SK-N-SH (cell line): Measurements from ENCODE around the gene ZBTB4.
"Not testable (repeated sequence)": the region's sequence is repeated elsewhere in the genome, so short reads cannot be mapped to it uniquely, and the experiment has no call there.

Experiments
- EP300 ChIP-seq, 2 experiments: IDR thresholded peaks; 2 replicates each; pipeline versions ENCODE4 v1.4.0 to v1.6.1; 2012; ENCODE audit warnings: borderline replicate concordance in 1 of 2, low read depth in 1 of 2, low read length in 1 of 2
- EZH2phosphoT487 ChIP-seq: fragments of 200-600 bp; sonication (generic); IDR thresholded peaks from 2 replicates; pipeline ENCODE4 v1.6.1; 2017; ENCODE audit warnings: low read depth, mixed run types, mild to moderate bottlenecking, antibody characterized with exemption, moderate library complexity, borderline replicate concordance
- GATA2 ChIP-seq: sonication (generic); formaldehyde crosslinking; IDR thresholded peaks from 2 replicates; pipeline ENCODE4 v1.5.0; 2020; ENCODE audit warnings: mild to moderate bottlenecking, missing genetic modification reagents
- NFIC ChIP-seq: IDR thresholded peaks from 2 replicates; pipeline ENCODE4 v1.4.0; 2012; ENCODE audit warnings: borderline replicate concordance
- POLR2AphosphoS5 ChIP-seq: IDR thresholded peaks from 2 replicates; pipeline ENCODE4 v1.6.1; 2012; ENCODE audit warnings: low read depth, low read length
- RFX5 ChIP-seq: IDR thresholded peaks from 2 replicates; pipeline ENCODE4 v1.6.1; 2012; ENCODE audit warnings: mild to moderate bottlenecking, improper control_type of control experiment, low read length
- TEAD4 ChIP-seq: IDR thresholded peaks from 2 replicates; pipeline ENCODE4 v1.4.0; 2012; ENCODE audit warnings: mild to moderate bottlenecking, borderline replicate concordance; ENCODE audit not compliant: insufficient read depth
- TF ChIP-seq, protein P1 (sequence below): fragments of 200-600 bp; sonication (generic); IDR thresholded peaks from 2 replicates; pipeline ENCODE4 v1.6.1; 2017; ENCODE audit warnings: antibody characterized with exemption, mild to moderate bottlenecking, moderate library complexity
- TF ChIP-seq, protein P2 (sequence below): fragments of 150-350 bp; IDR thresholded peaks from 2 replicates; pipeline ENCODE4 v1.6.1; 2016; ENCODE audit warnings: mild to moderate bottlenecking, low read depth, low read length
- TF ChIP-seq, protein P3 (sequence below): IDR thresholded peaks from 2 replicates; pipeline ENCODE4 v1.4.0; 2012; ENCODE audit warnings: low read depth, borderline replicate concordance
- TF ChIP-seq, protein P4 (sequence below): IDR thresholded peaks from 2 replicates; pipeline ENCODE4 v1.6.1; 2012; ENCODE audit warnings: mild to moderate bottlenecking, low read depth, low read length, moderate library complexity
- TF ChIP-seq, protein P5 (sequence below): IDR thresholded peaks from 2 replicates; pipeline ENCODE4 v1.4.0; 2012; ENCODE audit warnings: low read depth, borderline replicate concordance
- TF ChIP-seq, protein P6 (sequence below): IDR thresholded peaks from 2 replicates; pipeline ENCODE4; 2012

DNA sequence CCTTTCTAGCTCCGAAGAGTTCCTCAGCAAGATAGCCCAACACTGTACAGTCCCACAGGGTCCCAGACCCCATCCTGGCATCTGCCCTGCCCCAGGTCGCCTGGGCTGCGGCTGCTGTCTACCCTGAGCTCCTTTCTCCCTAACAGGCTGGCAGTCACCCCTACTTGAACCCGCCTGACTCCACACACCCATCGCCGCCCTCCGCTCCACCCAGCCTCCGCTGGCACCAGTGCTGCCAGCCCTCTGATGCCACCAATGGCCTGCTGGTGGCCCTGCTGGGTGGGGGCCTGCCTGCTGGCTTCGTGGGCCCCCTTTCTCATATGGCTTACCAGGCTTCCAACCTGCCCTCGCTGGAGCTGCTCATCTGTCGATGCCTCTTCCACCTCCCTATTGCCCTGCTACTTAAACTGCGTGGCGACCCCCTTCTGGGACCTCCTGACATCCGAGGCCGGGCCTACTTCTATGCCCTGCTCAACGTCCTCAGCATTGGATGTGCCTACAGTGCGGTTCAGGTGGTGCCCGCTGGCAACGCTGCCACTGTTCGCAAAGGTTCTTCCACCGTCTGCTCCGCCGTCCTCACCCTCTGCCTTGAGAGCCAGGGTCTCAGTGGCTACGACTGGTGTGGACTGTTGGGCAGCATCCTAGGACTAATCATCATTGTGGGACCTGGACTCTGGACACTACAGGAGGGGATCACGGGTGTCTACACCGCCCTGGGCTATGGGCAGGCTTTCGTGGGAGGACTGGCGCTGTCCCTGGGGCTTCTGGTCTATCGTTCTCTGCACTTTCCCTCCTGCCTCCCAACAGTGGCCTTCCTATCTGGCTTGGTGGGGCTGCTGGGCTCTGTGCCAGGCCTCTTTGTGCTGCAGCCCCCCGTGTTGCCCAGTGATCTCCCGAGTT is 2.7 kb upstream of the ZBTB4 start:
- TF ChIP-seq, protein P1, sequence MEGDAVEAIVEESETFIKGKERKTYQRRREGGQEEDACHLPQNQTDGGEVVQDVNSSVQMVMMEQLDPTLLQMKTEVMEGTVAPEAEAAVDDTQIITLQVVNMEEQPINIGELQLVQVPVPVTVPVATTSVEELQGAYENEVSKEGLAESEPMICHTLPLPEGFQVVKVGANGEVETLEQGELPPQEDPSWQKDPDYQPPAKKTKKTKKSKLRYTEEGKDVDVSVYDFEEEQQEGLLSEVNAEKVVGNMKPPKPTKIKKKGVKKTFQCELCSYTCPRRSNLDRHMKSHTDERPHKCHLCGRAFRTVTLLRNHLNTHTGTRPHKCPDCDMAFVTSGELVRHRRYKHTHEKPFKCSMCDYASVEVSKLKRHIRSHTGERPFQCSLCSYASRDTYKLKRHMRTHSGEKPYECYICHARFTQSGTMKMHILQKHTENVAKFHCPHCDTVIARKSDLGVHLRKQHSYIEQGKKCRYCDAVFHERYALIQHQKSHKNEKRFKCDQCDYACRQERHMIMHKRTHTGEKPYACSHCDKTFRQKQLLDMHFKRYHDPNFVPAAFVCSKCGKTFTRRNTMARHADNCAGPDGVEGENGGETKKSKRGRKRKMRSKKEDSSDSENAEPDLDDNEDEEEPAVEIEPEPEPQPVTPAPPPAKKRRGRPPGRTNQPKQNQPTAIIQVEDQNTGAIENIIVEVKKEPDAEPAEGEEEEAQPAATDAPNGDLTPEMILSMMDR: not testable (repeated sequence)
- TF ChIP-seq, protein P2, sequence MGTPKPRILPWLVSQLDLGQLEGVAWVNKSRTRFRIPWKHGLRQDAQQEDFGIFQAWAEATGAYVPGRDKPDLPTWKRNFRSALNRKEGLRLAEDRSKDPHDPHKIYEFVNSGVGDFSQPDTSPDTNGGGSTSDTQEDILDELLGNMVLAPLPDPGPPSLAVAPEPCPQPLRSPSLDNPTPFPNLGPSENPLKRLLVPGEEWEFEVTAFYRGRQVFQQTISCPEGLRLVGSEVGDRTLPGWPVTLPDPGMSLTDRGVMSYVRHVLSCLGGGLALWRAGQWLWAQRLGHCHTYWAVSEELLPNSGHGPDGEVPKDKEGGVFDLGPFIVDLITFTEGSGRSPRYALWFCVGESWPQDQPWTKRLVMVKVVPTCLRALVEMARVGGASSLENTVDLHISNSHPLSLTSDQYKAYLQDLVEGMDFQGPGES: not testable (repeated sequence)
- TF ChIP-seq NFIC; EP300 (IDR thresholded peaks at IDR 0.05; ENCODE audit: borderline replicate concordance in 1 of 2, low read depth in 1 of 2, low read length in 1 of 2); EZH2phosphoT487; GATA2 (CRISPR knock-in tag); TEAD4; RFX5; POLR2AphosphoS5: not testable (repeated sequence)
- TF ChIP-seq, protein P3, sequence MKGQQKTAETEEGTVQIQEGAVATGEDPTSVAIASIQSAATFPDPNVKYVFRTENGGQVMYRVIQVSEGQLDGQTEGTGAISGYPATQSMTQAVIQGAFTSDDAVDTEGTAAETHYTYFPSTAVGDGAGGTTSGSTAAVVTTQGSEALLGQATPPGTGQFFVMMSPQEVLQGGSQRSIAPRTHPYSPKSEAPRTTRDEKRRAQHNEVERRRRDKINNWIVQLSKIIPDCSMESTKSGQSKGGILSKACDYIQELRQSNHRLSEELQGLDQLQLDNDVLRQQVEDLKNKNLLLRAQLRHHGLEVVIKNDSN: not testable (repeated sequence)
- TF ChIP-seq, protein P4, sequence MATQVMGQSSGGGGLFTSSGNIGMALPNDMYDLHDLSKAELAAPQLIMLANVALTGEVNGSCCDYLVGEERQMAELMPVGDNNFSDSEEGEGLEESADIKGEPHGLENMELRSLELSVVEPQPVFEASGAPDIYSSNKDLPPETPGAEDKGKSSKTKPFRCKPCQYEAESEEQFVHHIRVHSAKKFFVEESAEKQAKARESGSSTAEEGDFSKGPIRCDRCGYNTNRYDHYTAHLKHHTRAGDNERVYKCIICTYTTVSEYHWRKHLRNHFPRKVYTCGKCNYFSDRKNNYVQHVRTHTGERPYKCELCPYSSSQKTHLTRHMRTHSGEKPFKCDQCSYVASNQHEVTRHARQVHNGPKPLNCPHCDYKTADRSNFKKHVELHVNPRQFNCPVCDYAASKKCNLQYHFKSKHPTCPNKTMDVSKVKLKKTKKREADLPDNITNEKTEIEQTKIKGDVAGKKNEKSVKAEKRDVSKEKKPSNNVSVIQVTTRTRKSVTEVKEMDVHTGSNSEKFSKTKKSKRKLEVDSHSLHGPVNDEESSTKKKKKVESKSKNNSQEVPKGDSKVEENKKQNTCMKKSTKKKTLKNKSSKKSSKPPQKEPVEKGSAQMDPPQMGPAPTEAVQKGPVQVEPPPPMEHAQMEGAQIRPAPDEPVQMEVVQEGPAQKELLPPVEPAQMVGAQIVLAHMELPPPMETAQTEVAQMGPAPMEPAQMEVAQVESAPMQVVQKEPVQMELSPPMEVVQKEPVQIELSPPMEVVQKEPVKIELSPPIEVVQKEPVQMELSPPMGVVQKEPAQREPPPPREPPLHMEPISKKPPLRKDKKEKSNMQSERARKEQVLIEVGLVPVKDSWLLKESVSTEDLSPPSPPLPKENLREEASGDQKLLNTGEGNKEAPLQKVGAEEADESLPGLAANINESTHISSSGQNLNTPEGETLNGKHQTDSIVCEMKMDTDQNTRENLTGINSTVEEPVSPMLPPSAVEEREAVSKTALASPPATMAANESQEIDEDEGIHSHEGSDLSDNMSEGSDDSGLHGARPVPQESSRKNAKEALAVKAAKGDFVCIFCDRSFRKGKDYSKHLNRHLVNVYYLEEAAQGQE: not testable (repeated sequence)
- TF ChIP-seq, protein P5, sequence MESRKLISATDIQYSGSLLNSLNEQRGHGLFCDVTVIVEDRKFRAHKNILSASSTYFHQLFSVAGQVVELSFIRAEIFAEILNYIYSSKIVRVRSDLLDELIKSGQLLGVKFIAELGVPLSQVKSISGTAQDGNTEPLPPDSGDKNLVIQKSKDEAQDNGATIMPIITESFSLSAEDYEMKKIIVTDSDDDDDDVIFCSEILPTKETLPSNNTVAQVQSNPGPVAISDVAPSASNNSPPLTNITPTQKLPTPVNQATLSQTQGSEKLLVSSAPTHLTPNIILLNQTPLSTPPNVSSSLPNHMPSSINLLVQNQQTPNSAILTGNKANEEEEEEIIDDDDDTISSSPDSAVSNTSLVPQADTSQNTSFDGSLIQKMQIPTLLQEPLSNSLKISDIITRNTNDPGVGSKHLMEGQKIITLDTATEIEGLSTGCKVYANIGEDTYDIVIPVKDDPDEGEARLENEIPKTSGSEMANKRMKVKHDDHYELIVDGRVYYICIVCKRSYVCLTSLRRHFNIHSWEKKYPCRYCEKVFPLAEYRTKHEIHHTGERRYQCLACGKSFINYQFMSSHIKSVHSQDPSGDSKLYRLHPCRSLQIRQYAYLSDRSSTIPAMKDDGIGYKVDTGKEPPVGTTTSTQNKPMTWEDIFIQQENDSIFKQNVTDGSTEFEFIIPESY: not testable (repeated sequence)
- TF ChIP-seq, protein P6, sequence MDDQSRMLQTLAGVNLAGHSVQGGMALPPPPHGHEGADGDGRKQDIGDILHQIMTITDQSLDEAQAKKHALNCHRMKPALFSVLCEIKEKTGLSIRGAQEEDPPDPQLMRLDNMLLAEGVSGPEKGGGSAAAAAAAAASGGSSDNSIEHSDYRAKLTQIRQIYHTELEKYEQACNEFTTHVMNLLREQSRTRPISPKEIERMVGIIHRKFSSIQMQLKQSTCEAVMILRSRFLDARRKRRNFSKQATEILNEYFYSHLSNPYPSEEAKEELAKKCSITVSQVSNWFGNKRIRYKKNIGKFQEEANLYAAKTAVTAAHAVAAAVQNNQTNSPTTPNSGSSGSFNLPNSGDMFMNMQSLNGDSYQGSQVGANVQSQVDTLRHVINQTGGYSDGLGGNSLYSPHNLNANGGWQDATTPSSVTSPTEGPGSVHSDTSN: not testable (repeated sequence)
